Measurements from ENCODE around the gene MORC2. TPM values are rescaled to one million over a fixed set of nuclear protein-coding genes. Genes with fewer than 3 reads are reported as not detected.

The MORC2 gene
- total RNA-seq, 2 donors from 2014 or later, result 16.7 to 27.5 TPM

GRCh38 chr22:30875481-30876215, 92.9 kb downstream of the MORC2 start:
- no peak for ATAC-seq (ENCODE audit: insufficient number of reproducible peaks, low FRiP score, low read depth)
- no peak for DNase-seq (ENCODE audit: low spot score)
- no peaks in the 10 kb centered on the region for H3K9me3 ChIP-seq

More at GRCh38 chr22:30875481-30876215, 92.9 kb downstream of the MORC2 start:
- Histone ChIP-seq H3K4me3 (no peak overlapping the region), H3K36me3 (no peaks in the 10 kb centered on the region), H3K4me1 (ENCODE audit: control insufficient read depth in 1 of 2, low read depth in 2 of 2) (peaks cover 0 to 13% of the 10 kb centered on the region in 2 donors), H3K27ac (no peak overlapping the region), H3K27me3 (replicated peaks; ENCODE audit: insufficient read depth) (no peaks in the 10 kb centered on the region)
- no peak for TF ChIP-seq CTCF (IDR thresholded peaks at IDR 0.05)

Other genes starting within 250 kb of the MORC2 start
- gene TUG1, start 491 bp upstream of the MORC2 start, total RNA-seq, result 100 to 1,000 TPM in 1 of 2 donors, 10 to 100 TPM in 1; 69.0 to 109 TPM
- 100 to 1,000 TPM; 632 to 946 TPM for gene SMTN, start 112.5 kb upstream of the MORC2 start, total RNA-seq
- gene SELENOM, start 138.8 kb upstream of the MORC2 start, total RNA-seq, result 1,000 to 10,000 TPM in 1 of 2 donors, 100 to 1,000 TPM in 1; 453 to 1,695 TPM
- 1 to 10 TPM; 2.3 to 4.1 TPM for gene INPP5J, start 154.2 kb upstream of the MORC2 start, total RNA-seq
- not detected for gene PLA2G3, start 171.7 kb upstream of the MORC2 start, total RNA-seq
- gene RNF185, start 191.4 kb upstream of the MORC2 start, total RNA-seq, result 10 to 100 TPM; 31.3 to 40.2 TPM
- 10 to 100 TPM; 38.4 to 76.8 TPM for gene LIMK2, start 243.5 kb upstream of the MORC2 start, total RNA-seq